ENCODE data around the gene TPRG1L. TPM values are rescaled to one million over a fixed set of nuclear protein-coding genes. Genes with fewer than 3 reads are reported as not detected.

TPRG1L gene
- total RNA-seq, 2 donors from 2014 or later: 37.5 to 45.6 TPM

GRCh38 chr1:3590951-3591865 is 33.6 kb upstream of the TPRG1L start:
- intact Hi-C loops (cut with DNase I): no loop called here
- no peak for DNase-seq (ENCODE audit: low spot score)

- intact Hi-C loops (cut with DNase I): no loop called here
- DNase-seq (ENCODE audit: low spot score): no peak
Observed at GRCh38 chr1:3593334-3593733, 31.5 kb upstream of the TPRG1L start.

- intact Hi-C loops (cut with DNase I): no loop called here
- DNase-seq (ENCODE audit: low spot score): no peak
Observed at GRCh38 chr1:3593745-3594144, 31.1 kb upstream of the TPRG1L start.

GRCh38 chr1:3594706-3595377 is 30.0 kb upstream of the TPRG1L start:
- no peak for DNase-seq (ENCODE audit: low spot score)
- intact Hi-C loops (cut with DNase I): no loop called here

GRCh38 chr1:3595949-3596348 is 28.9 kb upstream of the TPRG1L start:
- intact Hi-C loops (cut with DNase I): no loop called here
- DNase-seq (ENCODE audit: low spot score): no peak

- intact Hi-C loops (cut with DNase I): no loop called here
- no peak for DNase-seq (ENCODE audit: low spot score)
Observed at GRCh38 chr1:3596663-3597598, 27.9 kb upstream of the TPRG1L start.

- intact Hi-C loops (cut with DNase I): no loop called here
- no peak for DNase-seq (ENCODE audit: low spot score)
Observed at GRCh38 chr1:3597599-3597964, 27.2 kb upstream of the TPRG1L start.

- intact Hi-C loops (cut with DNase I): no loop called here
- no peak for DNase-seq (ENCODE audit: low spot score)
Observed at GRCh38 chr1:3598051-3598491, 26.7 kb upstream of the TPRG1L start.

GRCh38 chr1:3598522-3599285 is 26.1 kb upstream of the TPRG1L start:
- DNase-seq (ENCODE audit: low spot score): no peak
- intact Hi-C loops (cut with DNase I): no loop called here

- intact Hi-C loops (cut with DNase I): no loop called here
- no peak for DNase-seq (ENCODE audit: low spot score)
Observed at GRCh38 chr1:3599286-3599811, 25.5 kb upstream of the TPRG1L start.

- DNase-seq (ENCODE audit: low spot score): no peak
- intact Hi-C loops (cut with DNase I): no loop called here
Observed at GRCh38 chr1:3599816-3600215, 25.0 kb upstream of the TPRG1L start.

GRCh38 chr1:3600354-3600753 is 24.5 kb upstream of the TPRG1L start:
- no peak for DNase-seq (ENCODE audit: low spot score)
- intact Hi-C loops (cut with DNase I): no loop called here

- no peak for DNase-seq (ENCODE audit: low spot score)
- intact Hi-C loops (cut with DNase I): no loop called here
Observed at GRCh38 chr1:3601743-3602142, 23.1 kb upstream of the TPRG1L start.

- no peak for DNase-seq (ENCODE audit: low spot score)
- intact Hi-C loops (cut with DNase I): no loop called here
Observed at GRCh38 chr1:3602375-3602774, 22.4 kb upstream of the TPRG1L start.

GRCh38 chr1:3603156-3603555 is 21.7 kb upstream of the TPRG1L start:
- no peak for DNase-seq (ENCODE audit: low spot score)
- intact Hi-C loops (cut with DNase I): no loop called here

- intact Hi-C loops (cut with DNase I): no loop called here
- DNase-seq (ENCODE audit: low spot score): no peak
Observed at GRCh38 chr1:3603571-3604467, 21.0 kb upstream of the TPRG1L start.

- DNase-seq (ENCODE audit: low spot score): no peak
- intact Hi-C loops (cut with DNase I): no loop called here
Observed at GRCh38 chr1:3604468-3604974, 20.3 kb upstream of the TPRG1L start.
